Measurements from ENCODE around the gene MINK1.
"Not testable (repeated sequence)": the region's sequence is repeated elsewhere in the genome, so short reads cannot be mapped to it uniquely, and the experiment has no call there.

- not testable (repeated sequence) for TF ChIP-seq CTCF, POLR2A, EP300 (IDR thresholded peaks at IDR 0.05)
Observed at GRCh38 chr17:4869058-4869998, 36.2 kb downstream of the MINK1 start.

All from ovary (tissue), 3 donors.